H4 (cell line): ENCODE results near the gene PRG3. TPM values are rescaled to one million over a fixed set of nuclear protein-coding genes. Genes with fewer than 3 reads are reported as not detected.

Experiments used
- DNase-seq: peaks from one replicate; pipeline ENCODE4 v3.0.0-alpha.2; 2015; ENCODE audit warnings: low spot score
- total RNA-seq: library from RNA; depleted of rRNA; stranded (reverse); fragments of >200 nt; shearing (Covaris generic); gene quantifications from 2 replicates; pipeline ENCODE4 v1.2.3, GENCODE V29; 2014; rRNA removed

PRG3 gene
- not detected in 2 replicates for total RNA-seq

- no peak for DNase-seq
Observed at GRCh38 chr11:57380975-57381374, at the start of gene PRG3. Gene PRG3 (minus strand): TSS chr11:57381150. CDS start chr11:57380708, 442 bp downstream.

GRCh38 chr11:57429946-57430345 lies 49.0 kb upstream of the PRG3 start:
- DNase-seq, result no peak

GRCh38 chr11:57428643-57429042 lies 47.7 kb upstream of the PRG3 start:
- no peak for DNase-seq

GRCh38 chr11:57427727-57428082 lies 46.8 kb upstream of the PRG3 start:
- no peak for DNase-seq

GRCh38 chr11:57426929-57427726 lies 46.2 kb upstream of the PRG3 start, which contains the start of gene SLC43A3:
Gene SLC43A3 (minus strand): TSS chr11:57427121. CDS start chr11:57426172, 949 bp downstream.
- peak; percentile 72 for DNase-seq

GRCh38 chr11:57426439-57426928 lies 45.5 kb upstream of the PRG3 start:
- no peak for DNase-seq

GRCh38 chr11:57425565-57426438 lies 44.9 kb upstream of the PRG3 start:
- no peak for DNase-seq

GRCh38 chr11:57424792-57425564 lies 44.0 kb upstream of the PRG3 start:
- peak; percentile 76 for DNase-seq

GRCh38 chr11:57424137-57424791 lies 43.3 kb upstream of the PRG3 start:
- DNase-seq, result no peak

GRCh38 chr11:57422669-57423068 lies 41.7 kb upstream of the PRG3 start:
- no peak for DNase-seq

GRCh38 chr11:57421805-57422204 lies 40.9 kb upstream of the PRG3 start:
- DNase-seq, result no peak

GRCh38 chr11:57421066-57421465 lies 40.1 kb upstream of the PRG3 start:
- DNase-seq, result no peak

GRCh38 chr11:57419146-57419545 lies 38.2 kb upstream of the PRG3 start:
- DNase-seq, result no peak

GRCh38 chr11:57418131-57418530 lies 37.2 kb upstream of the PRG3 start:
- no peak for DNase-seq

- DNase-seq, result no peak
Observed at GRCh38 chr11:57417056-57417455, 36.1 kb upstream of the PRG3 start.

GRCh38 chr11:57416436-57416835 lies 35.5 kb upstream of the PRG3 start:
- DNase-seq, result no peak

GRCh38 chr11:57414612-57415212 lies 33.8 kb upstream of the PRG3 start:
- DNase-seq, result no peak

- no peak for DNase-seq
Observed at GRCh38 chr11:57413681-57414080, 32.7 kb upstream of the PRG3 start.

- DNase-seq, result peak; percentile 23
Observed at GRCh38 chr11:57410287-57410686, 29.3 kb upstream of the PRG3 start.

GRCh38 chr11:57409321-57410100 lies 28.6 kb upstream of the PRG3 start:
- DNase-seq, result no peak
